NT2/D1 (cell line): Measurements from ENCODE around the gene CAMTA1.

ENCODE experiments used
- SUZ12 ChIP-seq: IDR thresholded peaks from 2 replicates; pipeline ENCODE4 v1.6.1; 2011; ENCODE audit not compliant: insufficient read length, insufficient read depth; ENCODE audit errors: extremely low read depth
- ZNF274 ChIP-seq: IDR thresholded peaks from 2 replicates; pipeline ENCODE4 v1.6.1; 2011; ENCODE audit warnings: mild to moderate bottlenecking, low read depth, low read length

- TF ChIP-seq ZNF274 (no peak), SUZ12 (no peak)
Observed at GRCh38 chr1:7426780-7427604, 641.7 kb downstream of the CAMTA1 start.
